ENCODE measurements around the gene GPX2.

DNA sequence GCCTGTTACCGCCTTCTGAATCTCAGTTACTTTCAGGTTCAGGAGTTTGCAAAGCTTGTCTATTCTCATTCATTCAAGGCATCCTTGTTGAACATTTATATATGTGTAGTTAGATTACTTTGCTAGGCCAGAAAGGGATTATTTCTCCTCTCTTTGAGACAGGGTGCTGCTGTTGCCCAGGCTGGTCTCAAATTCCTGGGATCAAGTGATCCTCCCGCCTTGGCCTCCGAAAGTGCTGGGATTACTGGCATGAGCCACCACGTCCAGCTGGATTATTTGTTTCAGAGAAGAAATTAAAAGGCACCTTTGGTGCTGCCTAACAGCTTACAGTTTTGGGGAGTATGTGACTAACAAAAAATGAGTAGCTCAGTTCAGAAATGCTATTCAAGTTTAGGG, 27.5 kb downstream of the GPX2 start:
- TF ChIP-seq, protein P1, sequence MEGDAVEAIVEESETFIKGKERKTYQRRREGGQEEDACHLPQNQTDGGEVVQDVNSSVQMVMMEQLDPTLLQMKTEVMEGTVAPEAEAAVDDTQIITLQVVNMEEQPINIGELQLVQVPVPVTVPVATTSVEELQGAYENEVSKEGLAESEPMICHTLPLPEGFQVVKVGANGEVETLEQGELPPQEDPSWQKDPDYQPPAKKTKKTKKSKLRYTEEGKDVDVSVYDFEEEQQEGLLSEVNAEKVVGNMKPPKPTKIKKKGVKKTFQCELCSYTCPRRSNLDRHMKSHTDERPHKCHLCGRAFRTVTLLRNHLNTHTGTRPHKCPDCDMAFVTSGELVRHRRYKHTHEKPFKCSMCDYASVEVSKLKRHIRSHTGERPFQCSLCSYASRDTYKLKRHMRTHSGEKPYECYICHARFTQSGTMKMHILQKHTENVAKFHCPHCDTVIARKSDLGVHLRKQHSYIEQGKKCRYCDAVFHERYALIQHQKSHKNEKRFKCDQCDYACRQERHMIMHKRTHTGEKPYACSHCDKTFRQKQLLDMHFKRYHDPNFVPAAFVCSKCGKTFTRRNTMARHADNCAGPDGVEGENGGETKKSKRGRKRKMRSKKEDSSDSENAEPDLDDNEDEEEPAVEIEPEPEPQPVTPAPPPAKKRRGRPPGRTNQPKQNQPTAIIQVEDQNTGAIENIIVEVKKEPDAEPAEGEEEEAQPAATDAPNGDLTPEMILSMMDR (IDR thresholded peaks at IDR 0.05): no peak
- no peak for TF ChIP-seq POLR2A (IDR thresholded peaks at IDR 0.05)

All from thyroid gland (tissue), 4 donors.